IMR-90 (cell line): ENCODE results near the gene ABAT. TPM values are rescaled to one million over a fixed set of nuclear protein-coding genes. Genes with fewer than 3 reads are reported as not detected.

ENCODE experiments used
- ATAC-seq: fragments of 200-7000 bp; cut with Tn5 transposase; 2 replicates; pipeline ENCODE4 v1.9.1; 2020; ENCODE audit warnings: low read depth, mild to moderate bottlenecking, moderate library complexity
- BruUV-seq: library from RNA; stranded (reverse); fragments of 400-500 nt; replicated peaks from 2 replicates; lab custom pipeline; 2021; lab: Mats Ljungman, UMichigan
- CTCF ChIA-PET: fragments of 300-600 bp; formaldehyde crosslinking; extraction: SDS; loops from one replicate; lab custom pipeline; 2021; ENCODE audit warnings: antibody characterized with exemption; lab: Yijun Ruan, JAX
- POLR2A ChIA-PET: fragments of 300-600 bp; sonication (Branson Sonifier 250); formaldehyde crosslinking; loops from one replicate; lab custom pipeline; 2022; ENCODE audit warnings: antibody characterized with exemption; ENCODE audit not compliant: unreplicated experiment; lab: Charles Lee
- DNase-seq: peaks from one replicate; pipeline ENCODE4 v3.0.0; 2013
- H2AFZ ChIP-seq: replicated peaks from 2 replicates; pipeline ENCODE3; 2013; ENCODE audit warnings: low read length, mild to moderate bottlenecking; ENCODE audit not compliant: poor library complexity
- H2AK5ac ChIP-seq: 2 replicates; pipeline ENCODE4 v1.6.1; 2013; ENCODE audit warnings: low read depth, low read length, inconsistent platforms
- H2AK9ac ChIP-seq: replicated peaks from 2 replicates; pipeline ENCODE3; 2013; ENCODE audit warnings: mild to moderate bottlenecking, low read depth, low read length, moderate library complexity; ENCODE audit not compliant: poor library complexity
- H2BK120ac ChIP-seq: 2 replicates; pipeline ENCODE4 v1.6.1; 2013; ENCODE audit warnings: low read depth, low read length, inconsistent platforms
- H2BK15ac ChIP-seq: 3 replicates; pipeline ENCODE4 v1.6.1; 2013; ENCODE audit warnings: low read depth, low read length, inconsistent platforms
- H2BK20ac ChIP-seq: 2 replicates; pipeline ENCODE4 v1.6.1; 2013; ENCODE audit warnings: low read depth, mild to moderate bottlenecking, inconsistent platforms, low read length, moderate library complexity
- H2BK5ac ChIP-seq: 2 replicates; pipeline ENCODE4 v1.6.1; 2013; ENCODE audit warnings: mild to moderate bottlenecking, low read depth, low read length, inconsistent platforms; ENCODE audit not compliant: poor library complexity, severe bottlenecking
- H3K14ac ChIP-seq: replicated peaks from 2 replicates; pipeline ENCODE4 v1.6.1; 2013; ENCODE audit warnings: low read depth, low read length, inconsistent platforms
- H3K18ac ChIP-seq: 2 replicates; pipeline ENCODE4 v1.6.1; 2013; ENCODE audit warnings: low read depth, low read length, control low read depth
- H3K23ac ChIP-seq: 2 replicates; pipeline ENCODE4 v1.6.1; 2013; ENCODE audit warnings: low read depth, low read length, inconsistent platforms
- H3K27ac ChIP-seq: 2 replicates; pipeline ENCODE4 v1.5.1; 2013; ENCODE audit warnings: mild to moderate bottlenecking, control low read depth, low read length; ENCODE audit not compliant: insufficient read depth
- H3K27me3 ChIP-seq: 2 replicates; pipeline ENCODE4 v1.6.1; 2013; ENCODE audit warnings: low read length; ENCODE audit not compliant: control insufficient read depth, insufficient read depth
- H3K36me3 ChIP-seq: 2 replicates; pipeline ENCODE4 v1.6.1; 2013; ENCODE audit warnings: low read length, mixed read lengths; ENCODE audit not compliant: control insufficient read depth, insufficient read depth
- H3K4ac ChIP-seq: 2 replicates; pipeline ENCODE4 v1.6.1; 2013; ENCODE audit warnings: low read depth, low read length, inconsistent platforms
- H3K4me1 ChIP-seq: 2 replicates; pipeline ENCODE4 v1.6.1; 2013; ENCODE audit warnings: low read length, mixed read lengths; ENCODE audit not compliant: control insufficient read depth, insufficient read depth
- H3K4me2 ChIP-seq: 2 replicates; pipeline ENCODE4 v1.6.1; 2013; ENCODE audit warnings: low read depth, mild to moderate bottlenecking, control low read depth, low read length, moderate library complexity
- H3K4me3 ChIP-seq: 2 replicates; pipeline ENCODE4 v1.5.1; 2013; ENCODE audit warnings: low read depth, mild to moderate bottlenecking, control low read depth, low read length, moderate library complexity; ENCODE audit not compliant: insufficient read depth
- H3K56ac ChIP-seq: 2 replicates; pipeline ENCODE4 v1.6.1; 2013; ENCODE audit warnings: low read length, inconsistent platforms; ENCODE audit not compliant: insufficient read depth; ENCODE audit errors: extremely low read depth
- H3K79me1 ChIP-seq, 2 experiments: 2 replicates each; pipeline ENCODE4 v1.6.1; 2013; ENCODE audit warnings: low read length in 2 of 2, inconsistent platforms in 1 of 2, low read depth in 1 of 2
- H3K9ac ChIP-seq: 2 replicates; pipeline ENCODE4 v1.6.1; 2013; ENCODE audit warnings: low read depth, low read length, control low read depth
- H3K9me1 ChIP-seq: 2 replicates; pipeline ENCODE4 v1.6.1; 2013; ENCODE audit warnings: low read length, inconsistent platforms; ENCODE audit not compliant: insufficient read depth
- H3K9me3 ChIP-seq: 2 replicates; pipeline ENCODE4 v1.6.1; 2013; ENCODE audit warnings: low read length; ENCODE audit not compliant: control insufficient read depth, insufficient read depth
- H4K20me1 ChIP-seq: 2 replicates; pipeline ENCODE4 v1.6.1; 2013; ENCODE audit warnings: low read length, inconsistent platforms; ENCODE audit not compliant: insufficient read depth
- H4K5ac ChIP-seq: 2 replicates; pipeline ENCODE4 v1.6.1; 2013; ENCODE audit warnings: mild to moderate bottlenecking, low read depth, low read length, control low read depth
- H4K8ac ChIP-seq, 2 experiments: 2 replicates each; pipeline ENCODE4 v1.6.1; 2013; ENCODE audit warnings: low read depth in 2 of 2, low read length in 2 of 2, control low read depth in 1 of 2, inconsistent platforms in 1 of 2
- H4K91ac ChIP-seq: 2 replicates; pipeline ENCODE4 v1.6.1; 2013; ENCODE audit warnings: low read depth, low read length, inconsistent platforms; ENCODE audit not compliant: insufficient read depth
- CHD1 ChIP-seq: IDR thresholded peaks from 2 replicates; pipeline ENCODE4 v1.6.1; 2012; ENCODE audit warnings: low read depth, low read length, improper control_type of control experiment
- CTCF ChIP-seq: conservative IDR thresholded peaks from 2 replicates; pipeline ENCODE4 v1.5.1; 2012; ENCODE audit warnings: mild to moderate bottlenecking, low read depth, low read length, improper control_type of control experiment
- ELK1 ChIP-seq: fragments of 150-350 bp; IDR thresholded peaks from 2 replicates; pipeline ENCODE4 v1.6.1; 2016; ENCODE audit warnings: low read depth, mild to moderate bottlenecking, low read length, moderate library complexity, borderline replicate concordance
- MAFK ChIP-seq: IDR thresholded peaks from 2 replicates; pipeline ENCODE4 v1.6.1; 2012; ENCODE audit warnings: low read depth, low read length, improper control_type of control experiment
- MAZ ChIP-seq: IDR thresholded peaks from 2 replicates; pipeline ENCODE4 v1.6.1; 2012; ENCODE audit warnings: low read depth, mild to moderate bottlenecking, low read length, improper control_type of control experiment, moderate library complexity, borderline replicate concordance
- NFE2L2 ChIP-seq: fragments of 150-350 bp; IDR thresholded peaks from 2 replicates; pipeline ENCODE4 v1.6.1; 2016; ENCODE audit warnings: low read depth, mild to moderate bottlenecking, low read length
- RAD21 ChIP-seq: IDR thresholded peaks from 2 replicates; pipeline ENCODE4 v1.6.1; 2012; ENCODE audit warnings: low read length, improper control_type of control experiment
- RFX5 ChIP-seq: IDR thresholded peaks from 2 replicates; pipeline ENCODE4 v1.8.0; 2012; ENCODE audit warnings: low read depth, mild to moderate bottlenecking, low read length, moderate library complexity
- USF2 ChIP-seq: fragments of 150-350 bp; IDR thresholded peaks from 2 replicates; pipeline ENCODE4 v1.6.1; 2017; ENCODE audit warnings: mild to moderate bottlenecking, antibody characterized with exemption, low read length, low read depth
- WGBS, 2 experiments: methylation state at CpG; one replicate each; pipeline versions ENCODE4 v1.1.5 to v1.1.7; 2013; ENCODE audit warnings: missing lambda C conversion rate in 2 of 2; ENCODE audit not compliant: insufficient read length in 1 of 2; ENCODE audit errors: extremely low coverage in 2 of 2; 5-methylcytosine and 5-hydroxymethylcytosine counted together
- dilution Hi-C: fragments of 300-500 bp; cut with HindIII; formaldehyde crosslinking; loops from one replicate; pipeline ENCODE4 v1.14.3; 2018; ENCODE audit warnings: low sequenced_read_pairs; ENCODE audit not compliant: unreplicated experiment
- in situ Hi-C: fragments of 300-500 bp; cut with MboI; formaldehyde crosslinking; loops from 3 replicates; pipeline ENCODE4 v1.14.3; 2019; ENCODE audit warnings: low sequenced_read_pairs, inconsistent platforms, mixed read lengths
- intact Hi-C: fragments of 100-400 bp; cut with micrococcal nuclease; formaldehyde crosslinking; loops from 2 replicates; pipeline ENCODE4 v1.10.0; 2022
- polyA plus RNA-seq, 3 experiments: library from polyadenylated mRNA; depleted of rRNA; stranded (reverse); fragments of >200 nt; gene quantifications; 2 replicates each; pipeline ENCODE4 v1.2.3, GENCODE V29; 2012; ENCODE audit warnings: low replicate concordance in 1 of 3
- total RNA-seq: library from RNA; depleted of rRNA; stranded (reverse); fragments of >200 nt; gene quantifications from 2 replicates; pipeline ENCODE4 v1.2.3, GENCODE V29; 2012

The ABAT gene
- total and polyA plus RNA-seq, 2 of the 4 experiments (the other 2 are of a cell fraction), result 4.5 to 6.9 TPM

GRCh38 chr16:8714174-8714573 lies 39.8 kb downstream of the ABAT start:
- no peak overlapping the region for H3K18ac ChIP-seq
- no peak overlapping the region for H4K8ac ChIP-seq
- dilution Hi-C loops (no loop called here), intact Hi-C loops (no loop called here), in situ Hi-C loops (no loop called here)
- no peak overlapping the region for H3K23ac ChIP-seq
- no peak overlapping the region for H4K5ac ChIP-seq
- no peak overlapping the region for H4K91ac ChIP-seq
- H3K4ac ChIP-seq, result no peak overlapping the region
- no peaks in the 10 kb centered on the region for H3K36me3 ChIP-seq
- no peak overlapping the region for H2BK15ac ChIP-seq
- ChIA-PET POLR2A (no interaction called here), CTCF (no interaction called here)
- no peak overlapping the region for H3K14ac ChIP-seq
- no TSS peak for BruUV-seq
- H4K20me1 ChIP-seq, result no peaks in the 10 kb centered on the region
- no peak for ATAC-seq
- DNase-seq, result no peak
- H3K27me3 ChIP-seq, result peaks cover 6% of the 10 kb centered on the region
- H2BK5ac ChIP-seq, result no peak overlapping the region
- no peak overlapping the region for H2AK9ac ChIP-seq
- no peak overlapping the region for H2BK20ac ChIP-seq
- H2BK120ac ChIP-seq, result no peak overlapping the region
- H3K9me3 ChIP-seq, result peaks cover 5% of the 10 kb centered on the region; the same call in 1 of the 2 replicates
- H3K9me1 ChIP-seq, result no peaks in the 10 kb centered on the region
- no peak overlapping the region for H2AK5ac ChIP-seq
- H3K4me2 ChIP-seq, result no peak overlapping the region
- H3K79me1 ChIP-seq, result no peaks in the 10 kb centered on the region
- no CpG with 5 or more reads among the region's 7 CpGs for WGBS, 2 experiments
- no peak overlapping the region for H3K4me3 ChIP-seq
- H3K9ac ChIP-seq, result no peak overlapping the region
- no peak overlapping the region for H2AFZ ChIP-seq
- no peak overlapping the region for H3K56ac ChIP-seq
- no peak overlapping the region for H3K27ac ChIP-seq
- TF ChIP-seq NFE2L2, result no peak
- TF ChIP-seq CTCF, result no peak
- TF ChIP-seq RFX5, result no peak
- no peak for TF ChIP-seq ELK1
- TF ChIP-seq MAFK, result no peak
- TF ChIP-seq RAD21, result no peak
- TF ChIP-seq USF2, result no peak
- TF ChIP-seq CHD1, result no peak
- no peak for TF ChIP-seq MAZ
- no peaks in the 10 kb centered on the region for H3K4me1 ChIP-seq
